ENCODE data around the gene RASL11A. TPM values are rescaled to one million over a fixed set of nuclear protein-coding genes. Genes with fewer than 3 reads are reported as not detected.
"Not testable (repeated sequence)": the region's sequence is repeated elsewhere in the genome, so short reads cannot be mapped to it uniquely, and the experiment has no call there.

RASL11A gene, protein sequence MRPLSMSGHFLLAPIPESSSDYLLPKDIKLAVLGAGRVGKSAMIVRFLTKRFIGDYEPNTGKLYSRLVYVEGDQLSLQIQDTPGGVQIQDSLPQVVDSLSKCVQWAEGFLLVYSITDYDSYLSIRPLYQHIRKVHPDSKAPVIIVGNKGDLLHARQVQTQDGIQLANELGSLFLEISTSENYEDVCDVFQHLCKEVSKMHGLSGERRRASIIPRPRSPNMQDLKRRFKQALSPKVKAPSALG
- 138 and 150 TPM in 2 replicates for total RNA-seq (2014; rRNA removed; shearing (Covaris generic))

- peak; percentile 87 for DNase-seq (ENCODE audit: low read depth)
Measured at GRCh38 chr13:27270594-27271520, at the start of gene RASL11A. TSS of gene RASL11A (plus strand) at chr13:27270830. CDS start at chr13:27270945, 115 bp downstream.

DNA sequence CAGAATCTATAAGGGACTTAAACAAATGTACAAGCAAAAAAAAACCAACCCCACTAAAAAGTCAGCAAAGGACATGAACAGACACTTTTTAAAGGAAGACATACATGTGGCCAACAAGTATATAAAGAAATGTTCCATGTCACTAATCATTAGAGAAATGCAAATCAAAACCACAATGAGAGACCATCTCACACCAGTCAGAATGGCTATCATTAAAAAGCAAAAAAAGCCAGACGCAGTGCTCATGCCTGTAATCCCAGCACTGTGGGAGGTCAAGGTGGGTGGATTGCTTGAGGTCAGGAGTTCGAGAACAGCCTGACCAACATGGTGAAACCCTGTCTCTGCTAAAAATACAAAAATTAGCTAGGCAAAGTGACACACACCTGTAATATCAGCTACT is 48.5 kb upstream of the RASL11A start:
- not testable (repeated sequence) for DNase-seq (ENCODE audit: low read depth)

DNA sequence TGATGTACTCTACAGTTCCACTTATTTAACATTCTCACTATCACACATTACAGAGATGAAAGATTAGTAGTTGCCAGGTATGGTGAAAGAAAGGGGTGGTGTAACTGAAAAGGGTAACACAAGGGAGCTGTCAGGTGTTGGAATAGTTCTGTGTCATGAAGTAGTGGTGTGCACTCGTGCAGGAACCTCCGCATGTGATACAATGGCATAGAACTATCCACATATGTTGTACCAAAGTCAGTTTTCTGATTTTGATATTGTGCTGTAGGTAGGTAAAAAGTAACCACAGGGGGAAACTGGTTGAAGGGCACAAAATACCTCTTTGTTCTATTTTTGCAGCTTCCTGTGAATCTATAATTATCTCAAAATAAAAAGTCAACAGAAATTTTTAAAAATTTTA is 43.6 kb upstream of the RASL11A start:
- DNase-seq (ENCODE audit: low read depth) = no peak

GRCh38 chr13:27228131-27228530 is 42.5 kb upstream of the RASL11A start:
- no peak for DNase-seq (ENCODE audit: low read depth)

DNA sequence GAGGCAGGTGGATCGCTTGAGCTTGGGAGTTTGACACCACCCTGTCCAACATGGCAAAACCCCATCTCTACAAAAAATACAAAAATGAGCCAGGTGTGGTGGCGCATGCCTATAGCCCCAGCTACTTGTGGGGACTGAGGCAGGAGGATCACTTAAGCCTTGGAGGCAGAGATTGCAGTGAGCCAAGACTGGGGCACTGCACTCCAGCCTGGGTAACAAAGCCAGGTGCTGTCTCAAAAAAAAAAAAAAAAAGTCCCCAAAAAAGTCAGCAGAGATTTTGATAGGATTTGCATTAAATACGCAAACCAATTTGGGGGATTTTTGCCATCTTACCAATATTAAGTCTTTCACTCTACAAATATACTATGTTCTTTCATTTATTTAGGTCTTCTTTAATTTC is 41.0 kb upstream of the RASL11A start:
- DNase-seq (ENCODE audit: low read depth) = no peak

DNA sequence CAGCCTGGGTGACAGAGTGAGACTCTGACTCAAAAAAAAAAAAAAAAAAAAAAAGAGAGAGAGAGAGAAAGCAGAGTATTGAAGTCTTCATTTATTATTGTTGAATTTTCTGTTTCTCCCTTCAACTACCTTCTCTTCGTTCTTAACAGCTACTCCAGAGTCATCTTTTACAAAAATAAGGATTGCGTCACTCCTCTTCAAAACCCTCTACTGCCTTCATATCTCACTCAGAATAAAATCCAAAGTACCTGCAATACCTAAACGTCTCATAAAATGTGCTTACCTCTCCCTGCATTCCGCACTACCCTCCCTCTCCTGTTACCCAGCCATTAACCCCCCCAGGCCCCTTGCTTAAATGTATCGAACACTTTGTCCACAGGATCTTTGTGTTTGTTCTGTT is 36.7 kb upstream of the RASL11A start:
- DNase-seq (ENCODE audit: low read depth) = no peak

- DNase-seq (ENCODE audit: low read depth) = no peak
Measured at GRCh38 chr13:27236478-27236877, 34.2 kb upstream of the RASL11A start.

- no peak for DNase-seq (ENCODE audit: low read depth)
Measured at GRCh38 chr13:27242702-27243101, 27.9 kb upstream of the RASL11A start.

DNA sequence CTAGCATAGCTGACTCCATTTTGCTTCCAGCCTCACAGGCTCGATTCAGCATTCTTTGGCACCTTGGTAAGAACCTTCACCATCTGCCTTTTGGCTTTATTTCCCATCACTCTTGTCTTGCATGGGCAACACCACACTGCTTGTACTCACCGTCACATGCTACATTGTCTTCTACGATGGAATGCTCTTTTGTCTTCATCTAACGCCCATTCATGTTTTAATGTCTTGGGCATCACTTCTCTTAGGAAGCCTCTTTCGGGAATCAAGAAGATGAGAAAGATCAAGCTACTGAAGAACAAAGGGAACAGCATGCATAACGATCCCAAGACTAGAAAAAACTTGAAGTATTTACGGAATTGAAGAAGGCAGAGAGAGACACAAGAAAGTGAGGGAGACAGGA is 25.0 kb upstream of the RASL11A start:
- no peak for DNase-seq (ENCODE audit: low read depth)

GRCh38 chr13:27250833-27251165 is 19.8 kb upstream of the RASL11A start:
- DNase-seq (ENCODE audit: low read depth) = no peak

GRCh38 chr13:27251166-27252091 is 19.2 kb upstream of the RASL11A start, which contains the start of gene RPL21:
TSS of gene RPL21 (plus strand) at chr13:27251558. CDS start at chr13:27253777, 2,219 bp downstream.
- DNase-seq (ENCODE audit: low read depth) = peak; percentile 92

GRCh38 chr13:27252467-27252866 is 18.2 kb upstream of the RASL11A start:
- no peak for DNase-seq (ENCODE audit: low read depth)

- no peak for DNase-seq (ENCODE audit: low read depth)
Measured at GRCh38 chr13:27257233-27257568, 13.4 kb upstream of the RASL11A start.

DNA sequence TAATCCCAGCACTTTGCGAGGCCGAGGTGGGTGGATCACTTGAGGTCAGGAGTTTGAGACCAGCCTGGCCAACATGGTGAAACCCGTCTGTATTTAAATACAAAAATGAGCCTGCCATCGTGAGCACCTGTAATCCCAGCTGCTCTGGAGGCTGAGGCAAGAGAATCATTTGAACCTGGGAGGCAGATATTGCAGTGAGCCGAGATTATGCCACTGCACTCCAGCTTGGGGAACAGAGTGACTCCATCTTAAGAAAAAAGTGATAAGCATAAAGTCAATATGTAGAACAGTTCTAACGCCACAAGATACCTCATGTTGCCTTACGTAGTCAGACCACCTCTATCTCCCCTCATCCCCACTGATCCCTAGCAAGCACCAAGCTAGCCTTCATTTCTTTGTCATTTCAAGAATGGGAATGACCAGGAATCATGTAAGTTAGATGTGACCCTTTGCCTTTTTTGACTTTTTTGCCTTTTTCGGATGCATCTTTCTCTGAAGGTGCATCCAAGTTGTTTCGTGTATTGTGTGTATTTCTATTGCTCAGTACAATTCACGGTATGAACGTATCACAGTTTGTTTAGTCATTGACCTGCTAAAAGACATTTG is 12.9 kb upstream of the RASL11A start:
- DNase-seq (ENCODE audit: low read depth) = no peak

DNA sequence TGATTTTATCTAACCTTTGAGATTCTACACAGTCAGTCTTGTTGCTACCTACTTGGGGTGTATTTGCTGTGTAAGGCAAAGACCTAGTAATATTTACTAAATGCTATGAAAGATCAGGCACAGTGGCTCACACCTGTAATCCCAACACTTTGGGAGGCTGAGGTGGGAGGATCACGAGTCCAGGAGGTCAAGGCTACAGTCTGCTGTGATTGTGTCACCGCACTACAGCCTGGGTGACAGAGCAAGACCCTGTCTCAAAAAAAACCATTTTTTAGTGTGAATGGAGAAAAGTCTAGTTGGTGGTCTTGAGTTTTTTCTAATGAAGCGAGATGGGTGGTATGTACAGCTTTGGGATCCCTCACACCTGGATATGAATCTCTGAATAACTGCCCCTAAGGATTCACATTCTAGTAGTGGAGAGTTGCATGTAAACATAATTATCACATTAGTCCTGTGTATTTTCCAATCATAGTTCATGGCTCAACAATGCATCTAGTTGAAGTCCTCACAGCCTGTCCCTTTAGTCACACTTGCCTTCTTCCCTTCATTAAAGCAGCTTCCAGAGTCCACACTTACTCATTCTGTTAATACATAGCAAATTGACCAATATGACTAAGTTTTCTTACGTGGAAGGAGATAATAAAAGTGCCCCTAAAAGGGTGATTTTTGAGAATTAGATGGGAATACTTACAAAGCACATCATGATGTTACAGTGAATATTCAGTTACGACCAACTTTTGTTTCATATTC is 11.8 kb upstream of the RASL11A start:
- no peak for DNase-seq (ENCODE audit: low read depth)

DNA sequence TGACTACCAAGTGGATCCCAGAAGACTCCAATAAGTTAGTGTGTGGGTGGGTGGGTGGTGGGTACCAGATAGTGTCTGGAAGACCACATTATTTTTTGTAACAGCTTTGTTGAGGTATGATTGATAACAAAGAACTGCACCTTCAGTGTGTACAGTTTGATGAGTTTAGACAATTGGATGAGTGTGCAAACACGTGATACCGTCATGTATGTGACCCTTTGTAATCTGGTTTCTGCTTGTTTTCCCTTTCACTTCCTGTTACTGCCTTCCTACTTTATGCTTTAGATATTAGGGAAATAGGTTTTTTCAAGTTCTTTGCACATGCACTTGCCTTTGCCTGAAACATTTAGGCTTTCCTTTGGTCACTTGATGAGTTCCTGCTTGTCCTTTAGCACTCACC is 10.8 kb upstream of the RASL11A start:
- DNase-seq (ENCODE audit: low read depth) = no peak

DNA sequence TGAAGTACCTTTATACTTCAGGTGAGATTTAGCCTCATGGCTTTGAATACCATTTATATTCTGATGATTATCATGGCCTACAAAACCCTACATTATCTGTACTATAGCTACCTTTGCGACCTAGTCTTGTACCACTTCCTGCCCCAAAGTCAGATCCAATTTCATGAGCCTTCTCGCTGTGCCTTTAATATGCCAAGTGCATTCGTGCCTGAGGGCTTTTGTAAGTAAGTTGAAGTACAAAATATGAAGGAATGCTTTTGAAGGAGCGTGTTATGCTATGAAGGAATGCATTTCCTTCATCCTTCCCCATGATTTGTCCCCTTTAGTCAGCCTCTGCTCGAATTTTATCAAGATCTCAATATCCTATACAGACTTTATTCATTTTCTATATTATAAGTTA is 9.2 kb upstream of the RASL11A start:
- DNase-seq (ENCODE audit: low read depth) = peak; percentile 75

GRCh38 chr13:27263438-27263837 is 7.2 kb upstream of the RASL11A start:
- DNase-seq (ENCODE audit: low read depth) = no peak

DNA sequence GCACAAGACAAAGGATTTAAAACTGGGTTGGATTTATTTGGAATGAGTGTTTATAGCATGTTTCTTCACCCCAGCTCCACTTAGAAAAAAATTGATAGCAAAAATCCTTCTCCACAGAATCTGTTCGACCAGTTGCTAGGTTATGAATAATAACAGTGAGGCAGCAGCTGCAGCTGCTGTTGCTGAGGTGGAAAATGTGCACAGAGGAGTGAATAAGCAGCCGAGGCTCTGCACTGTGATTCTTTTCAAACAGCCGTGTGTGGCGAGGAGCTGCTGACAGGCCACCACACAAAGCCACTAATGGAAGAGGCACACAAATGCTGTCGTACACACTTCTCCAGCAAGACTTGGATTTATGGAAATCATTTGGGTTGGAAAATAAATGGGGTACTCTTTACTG is 6.4 kb upstream of the RASL11A start:
- peak; percentile 56 for DNase-seq (ENCODE audit: low read depth)

- DNase-seq (ENCODE audit: low read depth) = no peak
Measured at GRCh38 chr13:27264648-27265047, 6.0 kb upstream of the RASL11A start.

GRCh38 chr13:27266917-27267316 is 3.7 kb upstream of the RASL11A start:
- no peak for DNase-seq (ENCODE audit: low read depth)
